Endometrial microvascular endothelial cells (primary cell): ENCODE results near the gene IL1RN. TPM values are rescaled to one million over a fixed set of nuclear protein-coding genes. Genes with fewer than 3 reads are reported as not detected.
"Not testable (repeated sequence)": the region's sequence is repeated elsewhere in the genome, so short reads cannot be mapped to it uniquely, and the experiment has no call there.

ENCODE experiments used
- in situ Hi-C: cut with HindIII; loops from 2 replicates; pipeline ENCODE4 v1.10.0; 2017; ENCODE audit warnings: low sequenced_read_pairs, low pct_unique_long_range_greater_than_20kb; ENCODE audit errors: inconsistent ontology term
- total RNA-seq: library from RNA; depleted of rRNA; stranded (reverse); fragments of >200 nt; gene quantifications from one replicate; pipeline ENCODE4 v1.2.3, GENCODE V29; 2015; ENCODE audit errors: inconsistent ontology term

IL1RN gene, protein sequence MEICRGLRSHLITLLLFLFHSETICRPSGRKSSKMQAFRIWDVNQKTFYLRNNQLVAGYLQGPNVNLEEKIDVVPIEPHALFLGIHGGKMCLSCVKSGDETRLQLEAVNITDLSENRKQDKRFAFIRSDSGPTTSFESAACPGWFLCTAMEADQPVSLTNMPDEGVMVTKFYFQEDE
- 0.28 TPM for total RNA-seq

DNA sequence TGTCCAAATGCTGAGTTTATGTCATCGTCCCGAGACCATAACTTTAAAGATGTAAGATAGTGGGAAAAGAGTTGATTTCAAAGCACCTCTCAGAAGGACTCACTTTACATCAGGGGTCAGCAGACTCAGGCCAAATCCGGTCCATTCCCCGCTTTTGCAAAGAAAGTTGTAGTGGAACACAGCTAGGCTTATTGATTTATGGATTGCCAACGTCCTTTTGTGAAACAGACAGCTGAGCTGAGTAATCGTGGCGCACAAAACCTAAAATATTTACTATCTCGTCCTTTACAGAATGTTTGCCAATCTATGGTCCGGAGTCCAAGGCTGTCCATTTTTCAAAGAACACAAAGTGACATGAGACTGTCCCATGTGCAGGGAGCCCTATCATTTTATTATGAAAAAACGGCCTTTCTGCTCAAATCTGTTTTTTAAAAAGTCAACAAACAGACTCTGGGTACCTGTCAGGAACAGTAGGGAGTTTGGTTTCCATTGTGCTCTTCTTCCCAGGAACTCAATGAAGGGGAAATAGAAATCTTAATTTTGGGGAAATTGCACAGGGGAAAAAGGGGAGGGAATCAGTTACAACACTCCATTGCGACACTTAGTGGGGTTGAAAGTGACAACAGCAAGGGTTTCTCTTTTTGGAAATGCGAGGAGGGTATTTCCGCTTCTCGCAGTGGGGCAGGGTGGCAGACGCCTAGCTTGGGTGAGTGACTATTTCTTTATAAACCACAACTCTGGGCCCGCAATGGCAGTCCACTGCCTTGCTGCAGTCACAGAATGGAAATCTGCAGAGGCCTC lies at the start of gene IL1RN:
IL1RN (plus strand) TSS at position 754 of the 801 bp plus-strand sequence; CDS start at position 781, 27 bp downstream.
- in situ Hi-C loops, result no loop called here

DNA sequence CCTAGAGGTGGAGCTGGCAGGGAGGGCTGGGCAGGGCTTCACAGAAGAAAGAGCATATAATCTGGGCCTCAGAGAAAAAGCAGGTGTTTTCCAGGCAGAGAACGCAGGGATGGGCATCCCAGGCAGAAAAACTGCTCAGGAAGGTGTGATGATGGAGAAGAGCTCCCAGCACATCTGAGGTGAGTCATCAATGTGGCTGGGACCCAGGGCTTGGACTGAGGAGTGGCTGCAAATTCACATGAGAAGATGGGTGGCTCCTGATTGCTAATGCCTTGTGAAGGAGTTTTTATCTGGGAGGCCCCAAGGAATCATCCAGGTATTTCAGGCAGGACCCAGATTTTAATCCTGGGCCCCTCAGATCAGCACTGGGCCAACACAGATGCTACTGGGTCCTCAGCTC lies 49.5 kb upstream of the IL1RN start:
- in situ Hi-C loops, result no loop called here

DNA sequence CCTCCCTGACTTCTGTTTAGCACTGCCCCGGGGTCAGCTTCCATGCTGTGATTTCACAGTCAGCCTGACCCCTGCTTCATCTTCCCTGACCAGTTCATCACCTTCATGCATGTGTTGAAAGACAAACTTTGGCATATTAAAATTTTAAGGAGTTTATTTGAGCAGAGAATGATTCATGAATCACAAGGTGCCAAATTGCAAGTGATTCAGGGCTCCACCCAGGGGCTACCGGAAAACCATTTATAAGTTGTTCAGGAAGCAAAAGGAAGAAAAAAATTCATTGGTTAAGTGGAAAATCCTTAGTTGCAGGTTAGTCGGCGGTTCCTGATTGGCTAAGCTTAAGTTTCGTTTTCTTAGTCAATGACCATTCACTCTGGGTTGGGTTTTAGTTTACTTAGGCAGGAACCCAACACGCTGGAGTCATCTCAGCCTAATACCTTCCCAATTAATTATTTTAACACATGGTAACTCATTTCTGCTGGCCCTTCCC lies 49.0 kb upstream of the IL1RN start:
- in situ Hi-C loops, result no loop called here

DNA sequence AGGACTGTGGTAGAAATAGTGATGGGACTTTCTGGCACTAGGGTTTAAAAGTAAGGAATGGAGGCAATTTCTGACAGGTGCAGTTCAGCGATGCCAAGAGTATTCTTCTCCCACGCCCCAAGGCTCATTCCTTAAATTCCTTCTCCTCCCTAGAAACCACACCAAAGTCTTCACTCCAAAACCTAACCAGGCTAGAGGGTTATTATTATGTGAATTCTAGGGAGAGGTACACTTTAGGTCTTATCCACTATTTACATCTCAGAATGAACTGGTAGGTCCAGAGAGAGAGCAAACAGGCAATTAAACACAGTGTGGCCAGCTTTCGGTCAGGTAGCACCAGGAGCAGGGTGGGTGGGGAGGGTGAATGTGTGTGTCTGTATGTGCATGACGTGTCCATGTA lies 48.3 kb upstream of the IL1RN start:
- in situ Hi-C loops, result no loop called here

DNA sequence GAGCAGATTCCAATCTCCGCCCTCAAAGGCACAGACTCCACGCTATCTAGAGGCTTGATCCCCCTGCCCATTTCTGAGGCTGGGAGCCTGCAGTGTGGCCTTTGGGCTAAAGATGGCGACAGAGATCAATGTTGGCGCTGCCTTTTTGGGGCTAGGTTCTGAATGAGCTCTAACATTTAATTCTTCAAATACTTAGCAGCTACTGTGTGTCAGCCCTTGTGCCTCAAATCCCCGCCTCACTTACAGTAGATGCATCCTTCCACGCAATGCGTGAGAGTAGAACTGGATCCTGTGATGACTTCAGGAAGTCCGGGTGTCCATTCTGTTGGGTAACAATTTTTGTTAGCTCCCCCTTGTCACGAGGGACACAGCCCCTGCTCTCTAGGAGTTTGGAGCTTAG lies 47.3 kb upstream of the IL1RN start:
- in situ Hi-C loops, result no loop called here

DNA sequence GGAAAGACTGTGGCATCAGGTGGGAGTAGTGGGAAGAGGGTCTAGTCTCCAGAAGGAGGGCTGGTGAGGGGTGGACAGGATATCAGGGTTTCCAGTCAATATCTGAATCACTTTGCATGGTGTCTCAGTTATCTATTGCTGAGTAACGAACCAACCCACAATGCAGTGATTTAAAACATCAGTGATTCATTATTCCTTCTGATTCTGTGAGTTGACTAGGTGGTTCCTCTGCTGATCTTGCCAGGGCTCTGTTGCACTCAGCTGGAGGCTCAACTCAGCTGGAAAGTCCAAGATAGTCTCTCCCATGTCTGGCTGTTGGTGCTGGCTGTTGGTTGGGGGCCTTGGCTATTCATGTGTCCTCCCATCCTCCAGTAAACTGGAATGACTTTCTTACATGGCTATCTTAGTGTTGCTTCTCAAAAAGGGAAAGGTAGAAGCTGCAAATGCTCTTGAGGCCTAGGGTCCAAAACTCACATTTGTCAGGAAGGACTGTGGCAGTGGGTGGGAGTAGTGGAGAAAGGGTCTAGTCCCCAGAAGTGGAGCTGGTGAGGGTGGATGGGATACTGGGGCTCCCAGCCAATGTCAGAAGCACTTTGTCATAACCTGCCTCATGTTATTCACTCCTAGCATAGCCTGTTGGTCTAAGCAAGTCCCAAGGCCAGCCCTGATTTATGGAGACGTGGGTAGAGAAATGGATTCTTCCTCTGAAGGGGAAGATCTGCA lies 45.7 kb upstream of the IL1RN start:
- in situ Hi-C loops, result no loop called here

DNA sequence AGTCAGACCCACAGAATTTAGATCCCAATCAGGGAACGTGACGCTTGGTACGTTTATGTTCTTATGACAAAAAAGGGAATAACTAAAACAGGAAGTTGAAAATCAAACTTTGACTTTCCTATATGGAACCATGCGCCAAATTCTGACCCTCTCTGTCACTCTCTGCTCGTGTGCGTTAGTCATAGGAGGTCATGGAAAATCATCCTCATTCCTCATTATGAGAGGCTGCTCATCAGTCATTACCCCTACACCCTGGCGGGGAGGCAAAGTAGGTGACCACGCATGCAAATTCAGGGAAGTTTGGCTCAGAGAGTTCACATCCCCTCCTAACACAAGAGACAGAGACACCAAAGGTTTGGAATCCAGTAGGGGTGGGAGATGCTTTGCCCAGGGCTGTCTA lies 44.1 kb upstream of the IL1RN start:
- in situ Hi-C loops, result no loop called here

DNA sequence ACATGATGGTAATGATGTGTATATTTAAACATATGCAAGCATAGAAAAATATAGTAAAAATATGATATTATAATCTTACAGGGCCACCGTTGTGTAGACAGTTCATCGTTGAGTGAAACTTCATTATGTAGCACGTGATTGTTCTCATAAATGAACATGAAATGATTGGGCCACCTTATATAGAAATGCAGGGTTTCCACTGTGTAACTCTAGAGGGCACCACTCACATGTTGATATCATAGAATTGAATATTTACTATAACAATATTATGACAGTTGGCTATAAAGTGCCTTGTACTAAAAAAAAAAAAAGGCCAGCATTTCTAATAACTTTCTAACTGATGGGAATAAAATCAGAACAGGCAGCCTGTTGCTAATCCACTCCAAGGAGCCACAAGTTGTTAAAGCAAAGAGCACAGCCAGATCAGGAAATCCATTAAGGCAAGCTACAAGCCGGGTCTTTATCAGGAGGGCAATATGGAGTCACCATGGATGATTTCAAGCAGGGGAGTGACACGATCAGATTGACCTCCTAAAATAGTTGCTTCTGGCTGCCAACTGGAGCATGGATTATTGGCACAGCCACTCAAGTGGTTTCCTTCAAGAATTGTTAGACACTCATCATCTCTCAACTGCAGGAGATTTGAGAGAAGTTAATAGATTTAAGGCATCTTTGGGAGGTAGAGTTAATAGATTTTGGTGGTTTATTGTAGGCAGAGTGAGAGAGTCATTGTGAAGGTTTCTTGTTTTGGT lies 43.0 kb upstream of the IL1RN start:
- in situ Hi-C loops, result no loop called here

DNA sequence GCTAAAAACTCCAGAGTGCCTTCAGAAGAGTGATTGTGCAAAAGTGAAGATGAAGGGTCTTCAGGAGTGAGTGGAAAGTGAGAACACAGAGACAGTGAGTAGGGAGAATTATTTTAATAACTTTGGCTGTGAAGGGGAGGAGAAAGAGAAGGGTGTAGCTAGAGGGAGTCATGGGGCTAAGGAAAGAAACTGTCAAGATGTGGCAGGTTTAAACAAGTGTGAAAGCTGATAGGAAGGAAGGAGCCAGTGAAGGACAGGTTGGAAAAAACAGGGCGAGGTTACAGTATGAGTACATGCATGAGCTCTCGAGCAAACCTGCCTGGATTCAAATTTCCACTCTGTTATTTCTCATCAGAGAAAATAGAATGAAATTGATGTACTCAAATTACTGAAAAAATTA lies 41.9 kb upstream of the IL1RN start:
- in situ Hi-C loops, result no loop called here

DNA sequence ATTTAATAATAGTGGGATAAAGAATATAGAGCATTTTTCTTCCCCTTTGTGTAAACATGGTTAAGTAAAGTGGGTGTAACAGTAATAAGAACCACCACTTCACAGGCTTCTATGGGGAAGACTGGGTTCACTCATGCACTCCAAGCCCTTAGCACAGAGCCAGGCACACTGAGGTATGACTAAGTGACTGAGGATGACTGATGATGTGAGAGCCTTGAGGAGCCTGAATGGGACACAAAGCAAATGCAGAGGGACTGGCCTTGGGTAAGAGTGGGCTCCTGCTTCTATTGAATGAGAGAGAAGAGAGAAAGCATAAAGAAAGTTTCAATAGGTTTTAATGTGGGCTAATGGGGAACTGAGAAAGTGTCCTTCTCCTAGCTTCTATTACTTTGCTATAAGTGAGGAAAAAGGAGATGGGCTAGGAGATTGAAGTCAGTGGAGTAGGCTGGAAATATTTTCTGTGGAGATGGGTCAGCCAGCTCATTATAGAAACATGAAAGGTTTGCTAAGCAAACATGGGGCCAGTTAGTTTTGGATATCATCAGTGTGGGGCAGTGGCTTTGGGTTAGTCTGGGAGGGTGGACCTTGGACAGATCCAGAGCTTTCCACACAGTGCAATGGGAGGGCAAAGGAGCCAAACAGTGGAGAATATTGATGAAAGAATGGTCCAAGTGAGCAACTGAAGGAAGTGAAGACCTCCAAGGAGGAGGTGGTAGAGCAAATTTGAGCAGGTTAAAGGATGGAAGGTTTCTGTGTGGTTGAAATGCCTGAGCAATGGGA lies 39.0 kb upstream of the IL1RN start:
- in situ Hi-C loops, result no loop called here

DNA sequence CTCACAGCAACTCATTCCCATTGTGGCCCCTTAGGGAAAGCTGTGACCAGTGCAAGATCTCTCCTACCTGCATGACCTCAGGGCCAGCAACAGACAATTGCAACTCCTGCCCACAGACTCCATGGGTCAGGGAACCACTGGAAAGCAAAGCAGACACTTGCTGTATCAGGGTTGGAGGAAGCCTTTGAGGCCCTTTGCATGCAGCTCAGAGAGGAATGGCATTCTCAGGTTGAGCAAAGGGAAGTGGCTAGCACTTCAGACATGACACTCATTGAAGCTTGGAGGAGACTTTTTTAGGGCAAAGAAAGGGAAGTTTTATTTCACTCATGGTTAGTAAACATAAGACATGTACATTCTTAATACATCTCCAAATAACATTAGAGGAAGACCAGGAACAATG lies 37.5 kb upstream of the IL1RN start:
- in situ Hi-C loops, result no loop called here

DNA sequence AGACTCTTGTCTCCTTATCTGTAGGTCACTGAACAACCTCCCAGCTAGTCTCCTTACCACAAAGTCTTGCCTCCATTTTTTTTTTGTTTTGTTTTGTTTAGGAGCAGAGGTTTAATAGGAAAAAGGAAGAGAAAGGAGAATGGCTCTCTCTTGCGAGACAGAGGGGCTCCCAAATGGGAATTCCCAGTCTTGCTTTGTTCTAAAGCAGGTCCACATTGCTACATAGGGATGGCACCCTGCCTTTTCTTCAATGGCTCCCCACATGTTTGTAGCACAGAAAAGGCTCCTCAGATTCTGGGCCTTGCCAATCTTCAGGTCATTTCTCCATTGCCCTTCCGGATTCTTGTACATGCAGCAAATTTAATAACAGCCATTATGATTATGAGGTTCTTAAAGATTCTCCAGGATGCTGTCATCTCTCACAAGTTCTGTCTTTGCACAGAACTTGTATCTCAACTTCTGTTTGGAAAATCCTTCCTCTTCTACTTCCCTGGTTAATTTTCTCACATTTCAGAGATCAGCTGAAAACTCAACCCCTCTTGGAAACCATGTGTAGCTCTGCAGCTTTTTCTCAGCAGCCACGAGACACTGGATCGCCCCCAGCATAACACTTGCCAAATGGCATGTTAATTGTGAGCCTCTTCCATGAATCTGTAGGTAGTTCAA lies 36.0 kb upstream of the IL1RN start:
- in situ Hi-C loops, result no loop called here

DNA sequence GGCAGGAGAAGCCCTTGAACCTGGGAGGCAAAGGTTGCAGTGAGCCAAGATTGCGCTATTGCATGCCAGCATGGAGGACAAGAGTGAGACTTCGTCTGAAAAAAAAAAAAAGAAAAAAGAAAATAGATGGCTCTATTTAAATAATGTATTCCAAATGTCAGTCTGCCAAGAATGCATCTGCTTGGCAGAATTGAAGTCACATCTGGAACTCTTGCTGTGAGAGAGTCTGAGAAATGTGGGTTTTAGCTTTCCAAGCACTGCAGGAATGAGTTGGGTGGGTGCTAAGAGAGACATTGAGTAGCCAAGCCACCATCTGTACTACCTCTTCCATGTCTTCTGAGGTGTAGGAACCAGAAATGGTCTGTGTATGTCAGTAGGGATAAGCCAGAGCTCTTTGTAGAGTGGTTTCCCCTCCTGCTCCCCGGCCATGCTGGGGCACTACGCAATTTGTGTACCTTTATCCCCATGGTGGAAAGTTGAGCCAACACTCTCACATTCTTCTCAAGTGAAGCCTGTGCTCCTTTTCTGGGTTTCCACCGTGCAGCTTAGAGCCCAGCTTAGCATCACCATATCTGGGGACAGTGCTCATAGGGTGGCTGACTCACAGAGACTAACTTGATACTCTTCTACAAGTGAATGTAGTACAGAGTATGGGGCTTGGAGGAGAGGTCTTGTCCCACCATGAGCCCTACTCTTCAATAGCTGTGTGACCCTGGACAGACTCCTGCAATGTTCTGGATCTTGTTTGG lies 34.4 kb upstream of the IL1RN start:
- in situ Hi-C loops, result no loop called here

DNA sequence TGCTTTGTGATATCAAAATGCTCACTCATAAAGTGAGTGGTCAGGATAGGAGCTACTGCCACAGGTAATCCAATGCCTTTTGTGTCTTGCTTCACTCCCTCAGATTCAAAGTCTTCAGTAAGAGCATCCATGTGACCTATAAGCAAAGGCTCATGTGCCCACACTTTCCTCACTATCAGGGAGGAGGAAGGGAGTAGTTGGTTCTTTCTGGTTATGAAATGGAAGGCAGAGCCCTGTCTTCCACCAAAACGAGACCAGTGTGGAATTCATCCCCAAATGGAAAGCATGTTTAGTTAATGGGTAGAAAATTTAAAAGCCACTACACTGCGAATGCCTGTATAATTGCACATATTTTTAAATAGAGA lies 33.8 kb upstream of the IL1RN start:
- in situ Hi-C loops, result no loop called here

DNA sequence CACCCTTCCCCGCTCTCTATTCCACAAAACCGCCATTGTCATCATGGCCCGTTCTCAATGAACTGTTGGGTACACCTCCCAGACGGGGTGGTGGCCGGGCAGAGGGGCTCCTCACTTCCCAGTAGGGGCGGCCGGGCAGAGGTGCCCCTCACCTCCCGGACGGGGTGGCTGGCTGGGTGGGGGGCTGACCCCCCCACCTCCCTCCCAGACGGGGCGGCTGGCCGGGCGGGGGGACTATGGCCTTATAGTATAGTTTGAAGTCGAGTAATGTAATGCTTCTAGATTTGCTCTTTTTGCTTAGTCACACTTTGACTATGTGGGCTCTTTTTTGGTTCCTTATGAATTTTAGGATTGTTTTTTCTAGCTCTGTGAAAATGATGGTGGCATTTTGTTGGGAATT lies 31.1 kb upstream of the IL1RN start:
- in situ Hi-C loops, result not testable (repeated sequence)

DNA sequence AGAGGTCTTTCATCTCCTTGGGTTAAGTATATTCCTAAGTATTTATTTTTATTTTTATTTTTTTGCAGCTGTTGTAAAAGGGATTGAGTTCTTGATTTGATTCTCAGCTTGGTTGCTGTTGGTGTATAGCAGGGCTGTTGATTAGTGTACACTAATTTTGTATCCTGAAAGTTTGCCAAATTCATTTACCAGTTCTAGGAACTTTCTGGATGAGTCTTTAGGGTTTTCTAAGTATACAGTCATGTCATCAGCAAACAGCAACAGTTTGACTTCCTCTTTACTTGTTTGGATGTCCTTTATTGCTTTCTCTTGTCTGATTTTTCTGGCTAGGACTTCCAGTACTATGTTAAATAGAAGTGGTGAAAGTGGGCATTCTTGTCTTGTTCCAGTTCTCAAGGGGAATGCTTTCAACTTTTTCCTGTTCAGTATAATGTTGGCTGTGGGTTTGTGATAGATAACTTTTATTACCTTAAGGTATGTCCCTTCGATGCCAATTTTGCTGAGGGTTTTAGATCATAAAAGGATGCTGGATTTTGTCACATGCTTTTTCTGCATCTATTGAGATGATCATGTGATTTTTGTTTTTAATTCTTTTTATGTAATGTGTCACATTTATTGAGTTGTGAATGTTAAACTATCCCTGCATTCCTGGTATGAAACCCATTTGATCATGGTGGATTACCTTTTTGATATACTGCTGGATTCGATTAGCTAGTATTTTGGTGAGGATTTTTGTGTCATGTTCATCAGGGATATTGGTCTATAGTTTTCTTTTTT lies 30.4 kb upstream of the IL1RN start:
- in situ Hi-C loops, result not testable (repeated sequence)

DNA sequence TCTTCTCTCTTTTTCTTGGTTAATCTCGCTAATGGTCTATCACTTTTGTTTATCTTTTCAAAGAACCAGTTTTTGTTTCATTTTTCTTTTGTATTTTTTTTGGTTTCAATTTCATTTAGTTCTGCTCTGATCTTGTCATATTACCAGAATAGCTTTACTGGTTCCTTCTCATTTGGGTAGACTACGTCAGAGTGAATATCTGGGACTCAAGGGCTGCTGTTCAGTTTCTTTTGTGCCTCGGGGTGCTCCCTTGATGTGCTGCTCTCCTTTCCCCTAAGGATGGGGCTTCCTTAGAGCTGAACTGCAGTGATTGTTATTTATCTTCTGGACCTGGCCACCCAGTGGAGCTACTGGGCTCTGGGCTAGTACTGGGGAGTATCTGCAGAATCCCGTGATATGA lies 29.4 kb upstream of the IL1RN start:
- in situ Hi-C loops, result no loop called here
